SU-DHL-6 (cell line): ENCODE measurements around the gene PHLPP2.
"Not testable (repeated sequence)": the region's sequence is repeated elsewhere in the genome, so short reads cannot be mapped to it uniquely, and the experiment has no call there.

Experiments used
- H2AFZ ChIP-seq: fragments of 200-600 bp; sonication (generic); 2 replicates; pipeline ENCODE4 v1.6.1; 2014; ENCODE audit warnings: low read depth, mild to moderate bottlenecking, moderate library complexity, mixed read lengths, antibody characterized with exemption, low read length; ENCODE audit not compliant: severe bottlenecking
- H3F3A ChIP-seq: fragments of 200-600 bp; shearing (Covaris generic); 2 replicates; pipeline ENCODE4 v1.6.0; 2016; ENCODE audit warnings: antibody characterized with exemption, mild to moderate bottlenecking; ENCODE audit not compliant: insufficient read depth
- H3K27ac ChIP-seq: fragments of 200-600 bp; sonication (generic); 2 replicates; pipeline ENCODE4 v1.5.1; 2016; ENCODE audit warnings: low read depth, mild to moderate bottlenecking, low read length, moderate library complexity, mixed read lengths
- H3K27me3 ChIP-seq: fragments of 200-600 bp; sonication (generic), shearing (Covaris generic); 2 replicates; pipeline ENCODE4 v1.6.0; 2014; ENCODE audit warnings: mild to moderate bottlenecking, low read length
- H3K36me3 ChIP-seq: fragments of 200-600 bp; sonication (generic); 2 replicates; pipeline ENCODE4 v1.6.1; 2014; ENCODE audit warnings: mild to moderate bottlenecking, low read length, mixed read lengths
- H3K4me2 ChIP-seq: fragments of 300-600, 200-600 bp; shearing (Covaris generic), sonication (generic); 2 replicates; pipeline ENCODE4 v1.6.0; 2014; ENCODE audit warnings: low read length, low read depth, mild to moderate bottlenecking; ENCODE audit not compliant: poor library complexity, severe bottlenecking
- H3K4me3 ChIP-seq: fragments of 200-600 bp; sonication (generic); 2 replicates; pipeline ENCODE4 v1.5.1; 2014; ENCODE audit warnings: antibody characterized with exemption, low read length, mild to moderate bottlenecking, mixed read lengths; ENCODE audit not compliant: insufficient read depth, poor library complexity, severe bottlenecking
- H3K79me2 ChIP-seq: fragments of 200-600 bp; sonication (generic); 2 replicates; pipeline ENCODE4 v1.6.1; 2014; ENCODE audit warnings: mild to moderate bottlenecking, low read length, moderate library complexity; ENCODE audit not compliant: insufficient read depth
- H3K9ac ChIP-seq: fragments of 200-600 bp; sonication (generic); 2 replicates; pipeline ENCODE4 v1.7.0; 2014; ENCODE audit warnings: mild to moderate bottlenecking, low read length
- H3K9me2 ChIP-seq: fragments of 200-600 bp; sonication (generic); replicated peaks from 2 replicates; pipeline ENCODE4 v1.6.1; 2014; ENCODE audit warnings: low read length; ENCODE audit not compliant: insufficient read depth
- H3K9me3 ChIP-seq: fragments of 200-600 bp; sonication (generic); 2 replicates; pipeline ENCODE4 v1.6.1; 2014; ENCODE audit warnings: low read length, mixed read lengths; ENCODE audit not compliant: insufficient read depth
- H4K20me1 ChIP-seq: fragments of 200-600 bp; sonication (generic); 2 replicates; pipeline ENCODE4 v1.6.1; 2014; ENCODE audit warnings: low read depth, mild to moderate bottlenecking, antibody characterized with exemption, low read length, moderate library complexity, mixed read lengths
- EZH2phosphoT487 ChIP-seq: fragments of 200-600 bp; sonication (generic), shearing (Covaris generic); conservative IDR thresholded peaks from 2 replicates; pipeline ENCODE4 v1.6.1; 2018; ENCODE audit warnings: mild to moderate bottlenecking, antibody characterized with exemption, low read length, moderate library complexity, mixed read lengths
- TF ChIP-seq, protein P1 (sequence below): fragments of 200-600 bp; sonication (generic); IDR thresholded peaks from one replicate; pipeline ENCODE4 v1.5.1; 2017; ENCODE audit warnings: antibody characterized with exemption, mild to moderate bottlenecking, low read length, moderate library complexity; ENCODE audit not compliant: insufficient read depth, poor library complexity, severe bottlenecking

PHLPP2 gene

DNA sequence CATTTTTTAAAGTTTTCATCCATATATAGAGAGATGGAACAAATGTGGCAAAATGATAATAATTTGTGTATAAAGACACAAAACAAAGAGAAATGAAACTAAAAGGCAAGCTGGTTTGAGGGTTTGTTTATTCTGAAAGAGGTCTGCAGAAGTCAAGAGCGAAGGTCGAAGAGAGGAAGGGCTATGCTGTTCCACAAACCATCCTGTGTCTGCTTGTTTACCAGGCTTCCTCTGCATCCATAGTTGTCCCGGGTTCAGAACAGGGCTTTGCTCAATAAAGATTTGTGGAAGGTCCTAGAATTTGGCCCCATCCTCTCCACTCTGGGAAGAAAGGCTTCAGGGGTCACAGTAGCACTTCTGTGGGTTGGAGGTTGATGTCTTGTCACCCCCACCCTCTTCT is 100.9 kb downstream of the PHLPP2 start:
- Histone ChIP-seq H3K36me3 (no peaks in the 10 kb centered on the region), H3K9me3 (no peaks in the 10 kb centered on the region), H2AFZ (no peak overlapping the region), H3K4me3 (no peak overlapping the region), H3K27me3 (no peaks in the 10 kb centered on the region), H3K79me2 (no peaks in the 10 kb centered on the region), H3F3A (no peaks in the 10 kb centered on the region), H3K9me2 (no peaks in the 10 kb centered on the region), H3K27ac (no peak overlapping the region), H3K4me2 (no peak overlapping the region), H4K20me1 (no peaks in the 10 kb centered on the region), H3K9ac (no peak overlapping the region)
- TF ChIP-seq EZH2phosphoT487, result no peak
- TF ChIP-seq, protein P1, sequence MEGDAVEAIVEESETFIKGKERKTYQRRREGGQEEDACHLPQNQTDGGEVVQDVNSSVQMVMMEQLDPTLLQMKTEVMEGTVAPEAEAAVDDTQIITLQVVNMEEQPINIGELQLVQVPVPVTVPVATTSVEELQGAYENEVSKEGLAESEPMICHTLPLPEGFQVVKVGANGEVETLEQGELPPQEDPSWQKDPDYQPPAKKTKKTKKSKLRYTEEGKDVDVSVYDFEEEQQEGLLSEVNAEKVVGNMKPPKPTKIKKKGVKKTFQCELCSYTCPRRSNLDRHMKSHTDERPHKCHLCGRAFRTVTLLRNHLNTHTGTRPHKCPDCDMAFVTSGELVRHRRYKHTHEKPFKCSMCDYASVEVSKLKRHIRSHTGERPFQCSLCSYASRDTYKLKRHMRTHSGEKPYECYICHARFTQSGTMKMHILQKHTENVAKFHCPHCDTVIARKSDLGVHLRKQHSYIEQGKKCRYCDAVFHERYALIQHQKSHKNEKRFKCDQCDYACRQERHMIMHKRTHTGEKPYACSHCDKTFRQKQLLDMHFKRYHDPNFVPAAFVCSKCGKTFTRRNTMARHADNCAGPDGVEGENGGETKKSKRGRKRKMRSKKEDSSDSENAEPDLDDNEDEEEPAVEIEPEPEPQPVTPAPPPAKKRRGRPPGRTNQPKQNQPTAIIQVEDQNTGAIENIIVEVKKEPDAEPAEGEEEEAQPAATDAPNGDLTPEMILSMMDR, result no peak

GRCh38 chr16:71622088-71622487 is 102.4 kb downstream of the PHLPP2 start:
- TF ChIP-seq EZH2phosphoT487, result no peak
- TF ChIP-seq, protein P1, result no peak
- H3K9me2 ChIP-seq, result no peaks in the 10 kb centered on the region
- no peaks in the 10 kb centered on the region for H3K27me3 ChIP-seq
- no peaks in the 10 kb centered on the region for H4K20me1 ChIP-seq
- H3K79me2 ChIP-seq, result no peaks in the 10 kb centered on the region
- no peaks in the 10 kb centered on the region for H3K9me3 ChIP-seq
- no peaks in the 10 kb centered on the region for H3K36me3 ChIP-seq
- no peak overlapping the region for H3K9ac ChIP-seq
- H3K4me2 ChIP-seq, result no peak overlapping the region
- no peak overlapping the region for H3K4me3 ChIP-seq
- no peaks in the 10 kb centered on the region for H3F3A ChIP-seq
- H3K27ac ChIP-seq, result no peak overlapping the region
- H2AFZ ChIP-seq, result no peak overlapping the region

DNA sequence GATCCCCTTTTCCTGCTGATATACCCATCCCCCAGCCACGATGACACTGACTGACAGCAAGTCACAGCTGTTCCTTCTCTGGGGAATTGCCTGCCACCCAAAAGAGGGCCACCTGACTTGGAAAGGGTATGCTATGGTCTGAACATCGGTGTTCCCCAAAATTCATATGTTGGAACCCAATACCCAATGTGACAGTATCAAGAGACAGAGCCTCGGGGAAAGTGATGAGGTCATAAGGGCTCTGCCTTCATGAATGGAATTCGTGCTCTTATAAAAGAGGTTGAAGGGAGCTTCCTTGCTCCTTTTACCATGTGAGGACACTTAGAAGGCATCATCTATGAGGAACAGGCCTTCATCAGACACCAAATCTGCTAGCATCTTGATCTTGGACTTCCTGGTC is 106.1 kb downstream of the PHLPP2 start:
- Histone ChIP-seq H4K20me1 (no peaks in the 10 kb centered on the region), H3K9me3 (no peaks in the 10 kb centered on the region), H3K9me2 (no peaks in the 10 kb centered on the region), H3K36me3 (no peaks in the 10 kb centered on the region), H2AFZ (no peak overlapping the region), H3F3A (no peaks in the 10 kb centered on the region), H3K4me2 (no peak overlapping the region), H3K27ac (no peak overlapping the region), H3K79me2 (no peaks in the 10 kb centered on the region), H3K9ac (no peak overlapping the region), H3K27me3 (no peaks in the 10 kb centered on the region), H3K4me3 (no peak overlapping the region)
- TF ChIP-seq, protein P1, result no peak
- no peak for TF ChIP-seq EZH2phosphoT487

DNA sequence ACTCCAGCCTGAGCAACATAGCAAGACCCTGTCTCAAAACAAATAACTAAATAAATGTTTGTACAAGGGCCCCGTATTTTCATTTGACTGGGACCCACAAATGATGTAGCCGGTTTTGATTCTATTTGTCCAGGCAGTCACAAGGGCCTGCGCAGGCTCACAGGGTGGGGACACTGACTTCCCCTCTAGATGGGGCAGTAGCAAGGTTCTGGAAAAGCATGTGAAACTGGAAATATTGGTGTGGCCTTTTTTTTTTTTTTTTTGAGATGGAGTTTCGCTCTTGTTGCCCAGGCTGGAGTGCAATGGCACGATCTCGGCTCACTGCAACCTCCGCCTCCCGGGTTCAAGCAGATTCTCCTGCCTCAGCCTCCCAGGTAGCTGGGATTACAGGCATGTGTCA is 109.5 kb downstream of the PHLPP2 start:
- H3K4me2 ChIP-seq, H2AFZ ChIP-seq, H3K4me3 ChIP-seq, H4K20me1 ChIP-seq, H3K36me3 ChIP-seq, H3K9me3 ChIP-seq, H3K79me2 ChIP-seq, H3K9ac ChIP-seq, H3F3A ChIP-seq, H3K27me3 ChIP-seq, H3K27ac ChIP-seq, H3K9me2 ChIP-seq: not testable (repeated sequence)
